Endothelial cell of umbilical vein (primary cell): ENCODE data around the gene TCF25. TPM values are rescaled to one million over a fixed set of nuclear protein-coding genes. Genes with fewer than 3 reads are reported as not detected.

ENCODE experiments used
- BruUV-seq: library from RNA; stranded (reverse); fragments of 400-500 nt; replicated peaks from 2 replicates; lab custom pipeline; 2021; lab: Mats Ljungman, UMichigan
- CTCF ChIA-PET: fragments of 300-600, 350-600 bp; sonication (Branson Sonifier 250); formaldehyde crosslinking; loops from one replicate; lab custom pipeline; 2021; ENCODE audit warnings: antibody characterized with exemption, inconsistent platforms; lab: Charles Lee
- POLR2A ChIA-PET: fragments of 300-600, 350-600 bp; sonication (Branson Sonifier 250); formaldehyde crosslinking; loops from one replicate; lab custom pipeline; 2021; ENCODE audit warnings: antibody characterized with exemption, inconsistent platforms; lab: Charles Lee
- DNase-seq: peaks from one replicate; pipeline ENCODE4 v3.0.0-alpha.2; 2011; ENCODE audit warnings: low read depth, low spot score
- FAIRE-seq: peaks from 2 replicates; lab custom pipeline; 2011; peaks lifted over from hg19 to GRCh38; lab: Jason Lieb, UNC
- H2AFZ ChIP-seq: 2 replicates; pipeline ENCODE4 v1.6.0; 2012; ENCODE audit warnings: low read depth, low read length, control low read depth, inconsistent platforms
- H3K27ac ChIP-seq: 2 replicates; pipeline ENCODE4 v1.5.1; 2011; ENCODE audit warnings: low read depth, mild to moderate bottlenecking, control low read depth, low read length, moderate library complexity; ENCODE audit not compliant: insufficient read depth
- H3K27me3 ChIP-seq, 2 experiments: 2 replicates each; pipeline versions ENCODE4 v1.6.0 to v1.6.1; 2011; ENCODE audit warnings: low read length in 2 of 2, mixed read lengths in 1 of 2; ENCODE audit not compliant: control insufficient read depth in 2 of 2, insufficient read depth in 2 of 2
- H3K36me3 ChIP-seq, 2 experiments: 2 replicates in 1 of 2; 3 replicates in 1 of 2; pipeline ENCODE4 v1.5.1; 2011; ENCODE audit warnings: low read length in 2 of 2, mild to moderate bottlenecking in 1 of 2, moderate library complexity in 1 of 2; ENCODE audit not compliant: control insufficient read depth in 2 of 2, insufficient read depth in 2 of 2; ENCODE audit errors: extremely low read depth in 1 of 2
- H3K4me1 ChIP-seq: 3 replicates; pipeline ENCODE4 v1.5.1; 2011; ENCODE audit warnings: mild to moderate bottlenecking, low read length; ENCODE audit not compliant: control insufficient read depth, insufficient read depth; ENCODE audit errors: extremely low read depth
- H3K4me2 ChIP-seq: 2 replicates; pipeline ENCODE4 v1.6.1; 2011; ENCODE audit warnings: low read length, control low read depth, mixed read lengths; ENCODE audit not compliant: insufficient read depth
- H3K4me3 ChIP-seq, 3 experiments: fragments of 200-600 bp in 1 of 3; sonication (generic), shearing (Covaris generic) in 1 of 3; replicated peaks in 1 of 3; 2 replicates each; pipeline ENCODE4 v1.5.1; 2011 to 2016; ENCODE audit warnings: control low read depth in 3 of 3, low read length in 3 of 3, mild to moderate bottlenecking in 2 of 3, inconsistent platforms in 1 of 3, low read depth in 1 of 3, moderate library complexity in 1 of 3; ENCODE audit not compliant: insufficient read depth in 1 of 3
- H3K79me2 ChIP-seq: 2 replicates; pipeline ENCODE4 v1.6.0; 2012; ENCODE audit warnings: low read length, inconsistent platforms; ENCODE audit not compliant: control insufficient read depth, insufficient read depth
- H3K9ac ChIP-seq: replicated peaks from 2 replicates; pipeline ENCODE3; 2011; ENCODE audit warnings: low read length, control low read depth; ENCODE audit not compliant: insufficient read depth; ENCODE audit errors: extremely low read depth
- H3K9me1 ChIP-seq: replicated peaks from 3 replicates; pipeline ENCODE4 v1.6.0; 2011; ENCODE audit warnings: mild to moderate bottlenecking, low read length; ENCODE audit not compliant: control insufficient read depth, insufficient read depth; ENCODE audit errors: extremely low read depth
- H3K9me3 ChIP-seq: replicated peaks from 2 replicates; pipeline ENCODE4 v1.5.1; 2012; ENCODE audit warnings: low read length, inconsistent platforms; ENCODE audit not compliant: control insufficient read depth, insufficient read depth
- H4K20me1 ChIP-seq: replicated peaks from 2 replicates; pipeline ENCODE3; 2011; ENCODE audit warnings: mild to moderate bottlenecking, low read length; ENCODE audit not compliant: control insufficient read depth, insufficient read depth; ENCODE audit errors: extremely low read depth
- CTCF ChIP-seq, 2 donors: IDR thresholded peaks; 1 replicate in 1 of 2; 2 replicates in 1 of 2; pipeline ENCODE4 v1.5.1; 2011; ENCODE audit warnings: low read length in 2 of 2, mild to moderate bottlenecking in 2 of 2, moderate library complexity in 2 of 2, control low read depth in 1 of 2, inconsistent platforms in 1 of 2, low read depth in 1 of 2; ENCODE audit not compliant: insufficient read depth in 1 of 2; ENCODE audit errors: extremely low read depth in 1 of 2
- EZH2 ChIP-seq: IDR thresholded peaks from 2 replicates; pipeline ENCODE4 v1.6.1; 2012; ENCODE audit warnings: borderline replicate concordance, low read depth, mild to moderate bottlenecking, moderate library complexity, low read length, inconsistent platforms; ENCODE audit not compliant: severe bottlenecking
- JUN ChIP-seq: IDR thresholded peaks from 2 replicates; pipeline ENCODE4 v1.6.1; 2011; ENCODE audit warnings: borderline replicate concordance, low read depth; ENCODE audit not compliant: insufficient read length, insufficient read depth
- MAX ChIP-seq: IDR thresholded peaks from 2 replicates; pipeline ENCODE4 v1.6.1; 2011; ENCODE audit not compliant: insufficient read depth, insufficient read length
- MYC ChIP-seq: IDR thresholded peaks from one replicate; pipeline ENCODE4 v1.6.1; 2011; ENCODE audit warnings: mild to moderate bottlenecking, low read depth, low read length
- POLR2AphosphoS5 ChIP-seq: IDR thresholded peaks from 2 replicates; pipeline ENCODE4 v1.6.1; 2012; ENCODE audit warnings: low read depth, mild to moderate bottlenecking, control low read depth, low read length, moderate library complexity; ENCODE audit not compliant: insufficient read depth
- dilution Hi-C: fragments of 300-500 bp; cut with MboI; formaldehyde crosslinking; loops from one replicate; pipeline ENCODE4 v1.15.0; 2019; ENCODE audit warnings: low sequenced_read_pairs; ENCODE audit not compliant: extremely low pct_ligation_motif_present
- intact Hi-C: fragments of 100-400 bp; cut with micrococcal nuclease; formaldehyde crosslinking; loops from one replicate; pipeline ENCODE4 v1.10.0; 2022
- polyA plus RNA-seq, 4 experiments: library from polyadenylated mRNA; depleted of rRNA in 3 of 4; stranded (reverse) in 3 of 4; unstranded in 1 of 4; fragments of >200 nt; gene quantifications; 2 replicates each; pipeline versions ENCODE4 v1.2.1 to v1.2.3, GENCODE V29; 2011 to 2012; ENCODE audit warnings: missing spikeins in 1 of 4
- total RNA-seq: library from RNA; stranded (reverse); gene quantifications from 2 replicates; pipeline ENCODE4 v1.2.3, GENCODE V29; 2021

Gene TCF25
- total and polyA plus RNA-seq, 2 donors (not counting 3 experiments of a cell fraction or from before 2014, with no cell fraction given): 193 to 234 TPM

- BruUV-seq: no TSS peak
- no peak for FAIRE-seq
- TF ChIP-seq EZH2 (no peak), POLR2AphosphoS5 (no peak), JUN (no peak), MAX (no peak), MYC (no peak), CTCF (IDR thresholded peaks at IDR 0.05; ENCODE audit: extremely low read depth in 1 of 2, insufficient read depth in 1 of 2, low read depth in 1 of 2, low read length in 2 of 2) (no peak)
- H3K4me3 ChIP-seq: no peak overlapping the region
- no peaks in the 10 kb centered on the region for H3K27me3 ChIP-seq
- H3K4me2 ChIP-seq: no peak overlapping the region
- no peak overlapping the region for H3K9ac ChIP-seq
- no peak for DNase-seq
- ChIA-PET CTCF (no interaction called here), POLR2A (no interaction called here)
- H3K9me1 ChIP-seq: no peaks in the 10 kb centered on the region
- H3K27ac ChIP-seq: no peak overlapping the region
- dilution Hi-C loops: no loop called here
- peaks cover 17% of the 10 kb centered on the region for H3K79me2 ChIP-seq
- no peaks in the 10 kb centered on the region for H4K20me1 ChIP-seq
- H3K36me3 ChIP-seq: peaks cover 0 to 11% of the 10 kb centered on the region in 2 experiments
- no peaks in the 10 kb centered on the region for H3K9me3 ChIP-seq
- H2AFZ ChIP-seq: no peak overlapping the region
- H3K4me1 ChIP-seq: peaks cover 4% of the 10 kb centered on the region
- intact Hi-C loops: no loop called here
Measured at GRCh38 chr16:89951509-89951908, 78.1 kb downstream of the TCF25 start.
